Right atrium auricular region (tissue), 2 donors: ENCODE measurements around the gene TFCP2L1. TPM values are rescaled to one million over a fixed set of nuclear protein-coding genes. Genes with fewer than 3 reads are reported as not detected.

Experiments
- DNase-seq: peaks from one replicate; pipeline ENCODE4 v3.0.0-alpha.2; 2019; ENCODE audit warnings: low spot score
- H3K27ac ChIP-seq, 2 donors: fragments of 200-600 bp; sonication (generic); 1 replicate in 1 of 2; 2 replicates in 1 of 2; pipeline ENCODE4 v1.5.1; 2016 to 2019
- H3K27me3 ChIP-seq, 2 donors: fragments of 200-600 bp; sonication (generic); one replicate each; pipeline versions ENCODE4 v1.5.1 to v1.6.0; 2017 to 2019
- H3K36me3 ChIP-seq: fragments of 200-600 bp; sonication (generic); one replicate; pipeline ENCODE4 v1.5.1; 2016
- H3K4me1 ChIP-seq, 2 donors: fragments of 200-600 bp; sonication (generic); one replicate each; pipeline versions ENCODE4 v1.5.1 to v1.6.0; 2017 to 2019
- H3K4me3 ChIP-seq, 2 donors: fragments of 200-600 bp; sonication (generic); 1 replicate in 1 of 2; 2 replicates in 1 of 2; pipeline ENCODE4 v1.5.1; 2017 to 2019; ENCODE audit warnings: mild to moderate bottlenecking in 1 of 2, moderate library complexity in 1 of 2
- H3K9me3 ChIP-seq, 2 donors: fragments of 200-600 bp; sonication (generic); one replicate each; pipeline ENCODE4 v1.5.1; 2019
- CTCF ChIP-seq, 2 donors: fragments of 200-600 bp; sonication (generic); IDR thresholded peaks; one replicate each; pipeline ENCODE4 v1.5.1; 2019; ENCODE audit warnings: antibody characterized with exemption in 2 of 2
- total RNA-seq, 2 donors: library from RNA; depleted of rRNA; stranded (reverse); fragments of >200 nt; gene quantifications; one replicate each; pipeline ENCODE4 v1.1.0, GENCODE V29; 2016

TFCP2L1 gene
- total RNA-seq, 2 donors from 2014 or later = 0.28 to 0.44 TPM

GRCh38 chr2:121212661-121213325, 72.2 kb downstream of the TFCP2L1 start:
- DNase-seq = no peak
- Histone ChIP-seq H3K4me3 (no peak overlapping the region), H3K4me1 (no peaks in the 10 kb centered on the region), H3K27ac (no peak overlapping the region), H3K27me3 (no peaks in the 10 kb centered on the region), H3K9me3 (no peaks in the 10 kb centered on the region), H3K36me3 (no peaks in the 10 kb centered on the region)
- no peak for TF ChIP-seq CTCF (IDR thresholded peaks at IDR 0.05)

- no peak for DNase-seq
- H3K27ac ChIP-seq = no peak overlapping the region
- H3K4me3 ChIP-seq = no peak overlapping the region
- no peaks in the 10 kb centered on the region for H3K4me1 ChIP-seq
- H3K27me3 ChIP-seq = no peaks in the 10 kb centered on the region
- H3K9me3 ChIP-seq = no peaks in the 10 kb centered on the region
- TF ChIP-seq CTCF (IDR thresholded peaks at IDR 0.05) = no peak
- no peaks in the 10 kb centered on the region for H3K36me3 ChIP-seq
These were observed 73.3 kb downstream of the TFCP2L1 start for GRCh38 chr2:121211689-121212151.

GRCh38 chr2:121211251-121211650, 73.8 kb downstream of the TFCP2L1 start:
- Histone ChIP-seq H3K27ac (no peak overlapping the region), H3K9me3 (no peaks in the 10 kb centered on the region), H3K4me1 (no peaks in the 10 kb centered on the region), H3K36me3 (no peaks in the 10 kb centered on the region), H3K4me3 (no peak overlapping the region), H3K27me3 (no peaks in the 10 kb centered on the region)
- no peak for DNase-seq
- no peak for TF ChIP-seq CTCF (IDR thresholded peaks at IDR 0.05)

DNA sequence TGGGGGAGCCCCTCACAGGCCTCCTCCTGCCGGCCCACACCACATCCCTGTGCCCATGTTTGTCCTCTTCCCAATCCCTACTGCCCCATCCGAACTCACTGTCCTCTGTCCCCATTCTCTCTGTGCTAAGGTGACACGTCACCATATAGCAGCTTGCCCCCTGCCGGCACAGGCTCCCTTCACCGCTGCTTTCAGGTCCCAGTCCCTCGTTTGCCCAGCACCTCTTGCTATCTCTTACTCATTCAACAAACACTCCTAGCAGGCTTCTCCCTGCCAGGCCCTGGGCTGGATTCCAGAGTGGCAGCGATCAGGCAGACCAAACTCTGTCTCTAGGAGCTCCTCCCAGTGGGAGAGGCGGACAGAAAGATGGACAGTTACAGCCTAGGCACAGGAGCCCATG, 74.3 kb downstream of the TFCP2L1 start:
- Histone ChIP-seq H3K9me3 (no peaks in the 10 kb centered on the region), H3K36me3 (no peaks in the 10 kb centered on the region), H3K27me3 (no peaks in the 10 kb centered on the region), H3K27ac (no peak overlapping the region), H3K4me3 (no peak overlapping the region), H3K4me1 (no peaks in the 10 kb centered on the region)
- TF ChIP-seq CTCF (IDR thresholded peaks at IDR 0.05) = no peak
- DNase-seq = no peak

DNA sequence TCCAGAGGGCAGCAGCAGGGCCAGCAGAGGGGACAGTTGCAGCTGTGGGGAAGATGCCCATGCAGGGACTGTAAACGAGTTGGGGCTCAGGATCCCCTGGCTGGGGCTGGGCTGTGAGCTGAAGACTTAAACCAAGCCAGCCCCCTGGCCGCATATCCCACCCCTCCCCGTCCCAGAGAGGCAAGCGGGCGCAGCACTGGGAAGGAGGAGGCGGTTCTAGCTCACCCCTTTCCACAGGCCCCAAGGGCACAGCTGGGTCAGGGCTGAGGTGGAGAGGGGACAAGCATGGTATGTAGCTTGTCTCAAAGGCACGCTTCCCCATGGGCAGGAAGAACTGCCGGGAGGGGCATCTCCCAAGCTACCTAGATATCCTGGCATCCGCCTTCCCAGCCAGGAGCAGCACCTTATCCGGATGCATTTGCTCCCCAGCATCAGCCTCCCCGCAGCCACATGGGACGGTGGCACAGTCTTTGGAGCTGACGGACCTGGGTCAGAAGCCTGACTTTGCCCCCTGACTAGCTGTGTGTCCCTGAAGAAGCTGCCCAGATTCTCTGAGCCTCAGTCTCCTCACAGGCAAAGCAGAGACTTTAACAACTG, 75.9 kb downstream of the TFCP2L1 start:
- Histone ChIP-seq H3K27ac (no peak overlapping the region), H3K4me1 (no peaks in the 10 kb centered on the region), H3K27me3 (no peaks in the 10 kb centered on the region), H3K4me3 (no peak overlapping the region), H3K9me3 (no peaks in the 10 kb centered on the region), H3K36me3 (no peaks in the 10 kb centered on the region)
- no peak for TF ChIP-seq CTCF (IDR thresholded peaks at IDR 0.05)
- DNase-seq = no peak
